Measurements from ENCODE around the gene RMND5B. TPM values are rescaled to one million over a fixed set of nuclear protein-coding genes. Genes with fewer than 3 reads are reported as not detected.

RMND5B gene
- total and polyA plus RNA-seq, 5 experiments from 2014 or later, result 24.9 to 39.0 (median 33.8) TPM

DNA sequence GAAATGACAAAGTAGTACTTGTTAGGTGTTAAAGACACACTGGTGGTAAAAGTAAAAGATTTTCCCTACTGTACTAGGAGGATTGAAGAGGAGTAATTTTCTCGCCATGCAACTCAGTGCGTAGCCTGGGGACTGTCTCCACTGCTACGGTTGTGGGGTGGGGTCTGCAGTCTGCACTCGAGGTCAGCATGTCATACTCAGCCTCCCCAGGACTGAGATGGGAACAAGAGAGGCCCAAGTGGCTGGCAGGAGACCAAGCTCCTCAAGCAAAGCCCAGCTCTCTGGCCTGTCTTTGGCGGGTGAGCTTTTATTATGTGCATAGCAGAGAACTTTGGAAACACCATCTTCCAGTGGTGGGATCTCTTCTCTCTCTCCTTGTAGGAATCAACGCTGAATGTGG, 12.4 kb downstream of the RMND5B start:
- POLR2A ChIA-PET, result interaction anchor here (0.7 to 1.6 kb wide), 3 partner anchors 12 to 67 kb away, joined by 3 read pairs; partner anchors contain the start of gene N4BP3
- no peak overlapping the region for H3K4me3 Mint-ChIP-seq
- no peak for ATAC-seq
- no peaks in the 10 kb centered on the region for H3K9me3 Mint-ChIP-seq
- no peaks in the 10 kb centered on the region for H3K27me3 Mint-ChIP-seq
- no peak for DNase-seq
- peak overlapping the region in 1 of 10 donors; percentile 11 for H3K27ac Mint-ChIP-seq
- peaks cover 0 to 12% (median under 1%) of the 10 kb centered on the region in 4 donors for H3K4me1 Mint-ChIP-seq
- peaks cover 0 to 74% (median 2%) of the 10 kb centered on the region in 3 donors for H3K36me3 Mint-ChIP-seq

- H3K4me1 Mint-ChIP-seq, result peaks cover 0 to 12% (median under 1%) of the 10 kb centered on the region in 4 donors
- ATAC-seq, result no peak
- H3K36me3 Mint-ChIP-seq, result peaks cover 0 to 76% (median 2%) of the 10 kb centered on the region in 3 donors
- peak overlapping the region in 2 of 10 donors; percentile 31 to 77 for H3K27ac Mint-ChIP-seq
- POLR2A ChIA-PET, result interaction anchor here (0.7 to 1.6 kb wide), 6 partner anchors 9 to 68 kb away, joined by 3 to 4 read pairs (median 3); partner anchors contain the start of gene N4BP3
- H3K27me3 Mint-ChIP-seq, result no peaks in the 10 kb centered on the region
- no peak overlapping the region for H3K4me3 Mint-ChIP-seq
- DNase-seq, result no peak
- no peaks in the 10 kb centered on the region for H3K9me3 Mint-ChIP-seq
Measured at GRCh38 chr5:178143901-178144300, 13.1 kb downstream of the RMND5B start.

GRCh38 chr5:178145965-178146820, 15.4 kb downstream of the RMND5B start:
- POLR2A ChIA-PET, result interaction anchor here (0.6 to 1.2 kb wide), 7 partner anchors 17 to 78 kb away, joined by 3 to 12 read pairs (median 3); partner anchors contain the start of gene HNRNPAB
- Mint-ChIP-seq H3K4me1 (peaks cover 7 to 28% (median 13%) of the 10 kb centered on the region in 4 donors), H3K9me3 (no peaks in the 10 kb centered on the region), H3K27ac (peak overlapping the region in 4 of 10 donors; percentile 48 to 91 (median 61)), H3K36me3 (peaks cover 0 to 89% (median 2%) of the 10 kb centered on the region in 3 donors), H3K4me3 (no peak overlapping the region), H3K27me3 (no peaks in the 10 kb centered on the region)
- DNase-seq (peak; percentile 65 to 89 (median 74)), ATAC-seq (peak; percentile 96 to 99)

DNA sequence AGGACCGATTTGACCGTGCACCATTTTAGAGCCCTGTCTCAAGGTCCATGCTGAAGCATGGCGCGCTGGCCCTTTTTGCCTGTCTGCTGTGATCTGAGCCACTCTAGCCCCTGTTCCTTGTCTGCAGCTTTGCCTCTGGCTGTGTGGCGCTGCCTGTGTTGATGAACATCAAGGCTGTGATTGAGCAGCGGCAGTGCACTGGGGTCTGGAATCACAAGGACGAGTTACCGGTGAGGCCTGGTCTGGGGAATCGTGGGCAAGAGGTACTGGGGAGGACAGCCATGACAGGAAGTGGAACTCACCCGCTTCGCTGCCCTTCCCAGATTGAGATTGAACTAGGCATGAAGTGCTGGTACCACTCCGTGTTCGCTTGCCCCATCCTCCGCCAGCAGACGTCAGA, 16.6 kb downstream of the RMND5B start:
- ATAC-seq (no peak), DNase-seq (no peak)
- Mint-ChIP-seq H3K36me3 (peaks cover 0 to 84% (median 2%) of the 10 kb centered on the region in 3 donors), H3K4me3 (no peak overlapping the region), H3K27me3 (no peaks in the 10 kb centered on the region), H3K27ac (peak overlapping the region in 2 of 10 donors; percentile 37 to 57), H3K4me1 (peaks cover 10 to 36% (median 23%) of the 10 kb centered on the region in 4 donors), H3K9me3 (no peaks in the 10 kb centered on the region)
- POLR2A ChIA-PET, result interaction anchor here (2.1 kb wide), 1 partner anchor 72 kb away, joined by 10 read pairs; no protein-coding TSS in a partner anchor

- peak overlapping the region in 6 of 10 donors; percentile 16 to 69 (median 52) for H3K27ac Mint-ChIP-seq
- DNase-seq (no peak), ATAC-seq (no peak)
- no peaks in the 10 kb centered on the region for H3K27me3 Mint-ChIP-seq
- peaks cover 0 to 66% (median 0%) of the 10 kb centered on the region in 3 donors for H3K36me3 Mint-ChIP-seq
- H3K9me3 Mint-ChIP-seq, result no peaks in the 10 kb centered on the region
- POLR2A ChIA-PET, result interaction anchor here (2.1 kb wide), 1 partner anchor 74 kb away, joined by 10 read pairs; no protein-coding TSS in a partner anchor
- H3K4me3 Mint-ChIP-seq, result no peak overlapping the region
- H3K4me1 Mint-ChIP-seq, result peaks cover 14 to 51% (median 39%) of the 10 kb centered on the region in 4 donors
Measured at GRCh38 chr5:178149199-178149932, 18.6 kb downstream of the RMND5B start.

DNA sequence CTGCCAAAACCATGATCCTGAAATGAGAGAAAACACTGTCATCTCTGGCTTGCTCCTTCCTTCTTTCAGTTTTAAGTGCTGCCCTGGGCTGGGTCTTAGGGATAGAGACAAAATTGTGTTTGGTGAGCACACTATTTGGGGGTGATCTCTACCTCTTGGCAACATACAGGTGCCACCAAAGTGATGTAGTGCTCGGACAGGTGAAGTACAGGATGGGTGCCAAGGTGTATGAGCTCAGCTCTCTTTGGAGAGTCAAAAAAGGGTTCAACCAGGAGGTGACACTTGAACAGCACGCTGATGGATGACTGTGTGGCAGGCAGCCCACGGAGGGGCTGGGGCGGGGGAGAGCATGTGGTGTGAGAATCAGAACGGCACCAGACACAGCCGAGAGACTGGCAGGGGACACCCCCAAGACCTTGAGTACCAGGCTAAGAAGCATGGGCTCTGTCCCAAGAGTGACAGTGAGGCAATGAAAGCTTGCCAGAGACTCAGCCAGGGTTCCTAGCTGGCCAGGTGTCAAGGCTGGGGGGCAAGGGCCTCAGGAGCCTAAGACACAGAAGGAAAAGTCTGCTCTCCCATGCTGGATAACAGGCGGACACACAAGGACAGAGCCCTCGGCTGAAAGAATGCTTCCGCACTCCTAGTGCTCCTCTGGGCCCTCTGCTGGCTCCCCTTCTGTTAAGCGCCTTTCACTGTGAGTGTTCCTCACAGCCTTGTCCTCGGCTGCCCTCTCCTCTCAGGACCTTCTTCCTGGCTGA, 20.3 kb downstream of the RMND5B start:
- Mint-ChIP-seq H3K4me1 (peaks cover 14 to 48% (median 42%) of the 10 kb centered on the region in 4 donors), H3K4me3 (peak overlapping the region in 6 of 10 donors; percentile 26 to 97 (median 66)), H3K27me3 (no peaks in the 10 kb centered on the region), H3K27ac (peak overlapping the region in 9 of 10 donors; percentile 29 to 86 (median 73)), H3K9me3 (no peaks in the 10 kb centered on the region), H3K36me3 (peaks cover 0 to 52% (median 0%) of the 10 kb centered on the region in 3 donors)
- ATAC-seq (no peak), DNase-seq (no peak)
- POLR2A ChIA-PET, result no interaction called here

- POLR2A ChIA-PET, result interaction anchor here (0.5 to 1.8 kb wide), 10 partner anchors 9 to 561 kb away, joined by 3 to 11 read pairs (median 4); partner anchors contain the start of genes HNRNPAB, RMND5B and TMED9
- Mint-ChIP-seq H3K36me3 (peaks cover 0 to 39% (median 0%) of the 10 kb centered on the region in 3 donors), H3K4me1 (peaks cover 14 to 46% (median 41%) of the 10 kb centered on the region in 4 donors), H3K4me3 (peak overlapping the region; percentile 88 to 98 (median 97)), H3K27ac (peak overlapping the region; percentile 56 to 97 (median 92)), H3K27me3 (no peaks in the 10 kb centered on the region), H3K9me3 (no peaks in the 10 kb centered on the region)
- DNase-seq (no peak), ATAC-seq (no peak)
Measured at GRCh38 chr5:178152491-178153444, 22.0 kb downstream of the RMND5B start.

GRCh38 chr5:178153530-178154340, 22.9 kb downstream of the RMND5B start, which contains the start of gene NHP2:
TSS of gene NHP2 (minus strand) at chr5:178153885. CDS start at chr5:178153817, 68 bp downstream.
- POLR2A ChIA-PET, result interaction anchor here (0.5 to 1.8 kb wide), 10 partner anchors 13 to 562 kb away, joined by 3 to 11 read pairs (median 4); partner anchors contain the start of genes HNRNPAB, RMND5B and TMED9
- no peaks in the 10 kb centered on the region for H3K27me3 Mint-ChIP-seq
- no peaks in the 10 kb centered on the region for H3K9me3 Mint-ChIP-seq
- peak within 1 kb of the TSS; percentile 89 to 97 (median 94) for H3K27ac Mint-ChIP-seq
- H3K4me3 Mint-ChIP-seq, result peak within 1 kb of the TSS; percentile 88 to 98 (median 97)
- DNase-seq (peak; percentile 91 to 98 (median 95)), ATAC-seq (peak; percentile 98)
- peaks cover 0 to 29% (median 0%) of the 10 kb centered on the region in 3 donors for H3K36me3 Mint-ChIP-seq
- H3K4me1 Mint-ChIP-seq, result peaks cover 12 to 46% (median 41%) of the 10 kb centered on the region in 4 donors

DNA sequence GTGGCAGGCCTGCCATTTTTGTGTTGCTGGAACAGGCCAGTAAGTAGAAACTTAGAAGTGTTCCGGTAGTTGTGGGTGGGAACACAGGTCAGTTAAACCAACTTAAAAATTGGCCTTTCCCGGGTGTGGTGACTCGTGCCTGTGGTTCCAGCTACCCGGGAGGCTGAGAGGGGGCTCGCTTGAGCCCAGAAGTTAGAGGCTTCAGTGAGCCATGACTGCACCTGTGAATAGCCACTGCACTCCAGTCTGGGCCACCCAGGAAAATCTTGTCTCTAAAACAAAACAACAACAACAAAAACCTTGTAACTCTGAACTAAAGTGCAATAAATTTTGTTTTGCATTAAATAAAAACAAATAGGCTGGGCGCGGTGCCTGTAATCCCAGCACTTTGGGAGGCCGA, 24.3 kb downstream of the RMND5B start:
- ATAC-seq, result no peak
- peaks cover 0 to 16% (median 0%) of the 10 kb centered on the region in 3 donors for H3K36me3 Mint-ChIP-seq
- no peaks in the 10 kb centered on the region for H3K9me3 Mint-ChIP-seq
- peaks cover 11 to 41% (median 36%) of the 10 kb centered on the region in 4 donors for H3K4me1 Mint-ChIP-seq
- no peaks in the 10 kb centered on the region for H3K27me3 Mint-ChIP-seq
- no peak for DNase-seq
- POLR2A ChIA-PET, result interaction anchor here (0.6 to 0.9 kb wide), 2 partner anchors 12 to 839 kb away, joined by 3 read pairs; no protein-coding TSS in a partner anchor
- peak overlapping the region in 2 of 10 donors; percentile 3 to 67 for H3K27ac Mint-ChIP-seq
- peak overlapping the region in 5 of 10 donors; percentile 25 to 98 (median 56) for H3K4me3 Mint-ChIP-seq

DNA sequence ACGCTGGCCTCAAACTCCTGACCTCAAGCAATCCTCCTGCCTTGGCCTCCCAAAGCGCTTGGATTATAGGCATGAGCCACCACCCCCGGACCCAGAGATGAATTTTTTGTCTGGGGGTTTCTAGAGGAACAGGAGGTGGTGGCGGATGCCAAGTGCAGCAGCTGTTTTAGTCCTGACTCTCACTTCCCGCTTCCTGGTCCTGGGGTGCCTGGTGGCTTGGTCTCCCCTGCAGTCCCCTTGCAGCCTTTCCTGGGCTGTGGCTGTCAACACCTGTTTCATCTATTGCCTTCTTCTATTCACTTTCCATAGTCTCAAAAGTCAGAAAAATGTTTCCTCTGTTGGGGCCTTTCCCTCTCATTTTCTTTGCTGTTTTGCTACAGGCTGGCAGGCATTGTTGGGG, 29.4 kb downstream of the RMND5B start:
- no peak overlapping the region for H3K4me3 Mint-ChIP-seq
- no peaks in the 10 kb centered on the region for H3K36me3 Mint-ChIP-seq
- H3K9me3 Mint-ChIP-seq, result no peaks in the 10 kb centered on the region
- no peak overlapping the region for H3K27ac Mint-ChIP-seq
- H3K27me3 Mint-ChIP-seq, result peaks cover 0 to 15% (median 4%) of the 10 kb centered on the region in 5 donors
- ATAC-seq (no peak), DNase-seq (no peak)
- POLR2A ChIA-PET, result no interaction called here
- H3K4me1 Mint-ChIP-seq, result peaks cover 6 to 11% (median 7%) of the 10 kb centered on the region in 4 donors
